Right renal pelvis (tissue), 4 donors: ENCODE data around the gene SCG5. TPM values are rescaled to one million over a fixed set of nuclear protein-coding genes. Genes with fewer than 3 reads are reported as not detected.
A peak's percentile ranks its signal among the peaks of the same experiment; 100 is the strongest.
"Not testable (repeated sequence)": the region's sequence is repeated elsewhere in the genome, so short reads cannot be mapped to it uniquely, and the experiment has no call there.

Experiments used
- DNase-seq, 4 donors: peaks; one replicate each; pipeline ENCODE4 v3.0.0-alpha.2; 2013; ENCODE audit warnings: low read depth in 4 of 4, low spot score in 3 of 4, missing footprints in 1 of 4
- polyA plus RNA-seq, 4 donors: library from polyadenylated mRNA; unstranded; fragments of 120-200 nt; gene quantifications; one replicate each; pipeline ENCODE4 v1.2.1, GENCODE V29; 2013; ENCODE audit not compliant: insufficient read length in 4 of 4

Gene SCG5
- 10 to 100 TPM; 16.3 to 23.5 (median 21.2) TPM for polyA plus RNA-seq

DNA sequence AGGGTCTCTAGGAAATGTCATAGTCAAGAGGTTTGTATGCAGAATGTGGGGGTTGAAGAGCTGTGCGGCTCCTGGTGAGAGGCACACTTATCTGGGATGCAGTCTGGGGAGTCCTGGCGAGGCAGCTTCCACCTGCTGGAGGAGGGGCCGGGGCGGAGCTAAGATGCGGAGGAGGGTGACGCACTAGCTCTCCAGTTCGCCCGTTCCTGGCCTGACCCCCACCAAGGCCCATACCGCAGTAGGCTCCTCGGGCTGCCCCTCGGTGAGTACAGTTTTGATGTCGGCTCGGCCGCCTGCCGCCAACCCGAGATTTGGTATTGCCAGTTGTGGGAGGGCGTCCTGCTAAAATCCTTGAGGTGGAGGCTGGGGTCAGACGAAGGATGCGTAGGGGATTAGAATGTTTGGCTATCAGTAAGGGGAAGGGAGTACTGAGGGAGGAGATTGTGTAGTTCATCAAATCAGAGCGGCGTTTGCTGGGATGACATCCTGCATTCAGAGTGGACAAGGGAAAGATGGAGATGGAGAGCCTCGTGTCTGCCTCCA, at the start of gene SCG5:
TSS of gene SCG5 (plus strand) at position 194 of the 543 bp plus-strand sequence. CDS start 1,883 bp downstream, outside the sequence.
- peak in 3 of 4 donors; percentile 16 to 38 (median 33) for DNase-seq

DNA sequence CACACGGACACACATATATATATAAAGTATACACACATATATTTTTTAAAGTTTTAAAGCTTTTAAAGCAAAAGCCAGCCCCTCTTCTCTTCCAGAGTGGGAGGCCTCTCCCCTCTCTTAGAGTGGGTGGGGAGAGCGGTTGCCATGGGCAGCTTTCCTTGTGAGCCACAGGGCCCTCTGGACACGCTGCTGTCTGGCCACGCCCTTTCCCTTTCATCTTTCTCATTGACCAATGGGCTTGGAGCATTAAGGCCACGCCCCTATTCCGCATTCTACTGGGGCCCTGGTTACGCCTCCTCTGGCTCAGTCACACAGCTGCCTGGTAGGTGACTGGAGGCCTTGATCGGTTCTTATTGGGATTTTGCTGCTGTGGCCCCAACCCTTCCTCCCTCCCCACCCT, 48.4 kb upstream of the SCG5 start, which contains the start of gene GOLGA8N:
TSS of gene GOLGA8N (plus strand) at position 306 of the 400 bp plus-strand sequence.
- not testable (repeated sequence) for DNase-seq

GRCh38 chr15:32609518-32609917, 32.0 kb upstream of the SCG5 start:
- DNase-seq: not testable (repeated sequence)

DNA sequence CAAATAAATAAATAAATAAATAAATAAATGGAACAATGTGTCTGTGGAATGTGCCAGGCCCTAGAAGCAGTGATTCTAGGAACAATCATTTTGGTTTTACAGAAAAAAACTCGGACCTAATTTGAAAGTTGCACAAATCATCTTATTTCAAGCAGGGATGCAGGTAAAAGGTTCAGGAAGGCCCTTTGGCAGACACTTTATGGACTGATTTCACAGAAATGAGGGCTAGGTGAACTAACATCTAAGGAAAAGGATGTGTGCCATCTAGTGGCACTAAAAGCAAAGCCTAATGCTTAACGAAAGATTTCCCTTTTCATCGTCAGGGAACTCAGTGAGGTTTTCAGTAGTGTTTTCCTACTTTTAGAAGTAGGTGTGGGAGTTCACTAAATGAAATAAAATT, 30.8 kb upstream of the SCG5 start:
- DNase-seq: peak in 1 of 4 donors; percentile 10

DNA sequence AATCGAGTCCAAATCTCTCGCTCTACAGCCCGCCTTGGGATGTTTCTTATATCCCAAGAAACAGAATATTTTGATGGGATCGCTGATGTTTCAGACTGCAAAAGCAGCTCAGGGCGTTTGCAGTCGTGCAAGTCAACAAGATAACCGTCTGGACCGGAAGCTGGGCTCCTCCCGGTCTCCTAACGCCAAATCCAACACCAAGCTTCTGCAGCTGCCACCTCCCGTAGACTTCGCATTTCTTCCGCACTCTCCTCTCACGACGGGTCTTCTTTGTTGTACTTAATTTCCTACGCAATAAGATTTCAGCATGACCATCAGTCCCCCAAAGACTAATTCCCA, 26.8 kb upstream of the SCG5 start:
- DNase-seq: not testable (repeated sequence)

- DNase-seq: peak; percentile 78 to 93 (median 86)
Observed at GRCh38 chr15:32615051-32615870, 26.2 kb upstream of the SCG5 start, which contains the start of gene ARHGAP11A. Gene ARHGAP11A (plus strand): TSS chr15:32615504. CDS start chr15:32616212, 708 bp downstream.

DNA sequence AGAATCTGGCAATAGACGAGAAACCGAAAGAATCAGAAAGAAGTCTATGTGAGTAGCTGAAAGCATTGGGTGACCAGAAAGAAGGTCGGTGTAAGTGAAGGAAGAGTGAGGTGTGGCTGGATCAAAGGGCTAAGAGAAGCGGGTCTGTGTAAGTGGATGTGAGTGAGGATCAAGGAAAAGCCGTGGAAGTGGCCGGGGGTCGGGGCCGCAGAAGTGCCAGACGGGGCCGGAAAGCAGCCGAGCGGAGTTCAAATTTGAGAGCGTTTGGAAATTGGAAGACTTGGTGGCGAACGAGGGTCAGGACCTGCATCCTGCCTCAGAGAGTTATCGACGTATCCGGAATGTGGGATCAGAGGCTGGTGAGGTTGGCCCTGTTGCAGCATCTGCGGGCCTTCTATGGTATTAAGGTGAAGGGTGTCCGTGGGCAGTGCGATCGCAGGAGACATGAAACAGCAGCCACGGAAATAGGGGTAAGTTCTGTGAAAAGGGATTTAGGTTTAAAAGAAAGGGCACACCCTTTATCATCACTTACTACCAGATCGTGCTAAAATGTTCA, 25.6 kb upstream of the SCG5 start:
- DNase-seq: not testable (repeated sequence)

DNA sequence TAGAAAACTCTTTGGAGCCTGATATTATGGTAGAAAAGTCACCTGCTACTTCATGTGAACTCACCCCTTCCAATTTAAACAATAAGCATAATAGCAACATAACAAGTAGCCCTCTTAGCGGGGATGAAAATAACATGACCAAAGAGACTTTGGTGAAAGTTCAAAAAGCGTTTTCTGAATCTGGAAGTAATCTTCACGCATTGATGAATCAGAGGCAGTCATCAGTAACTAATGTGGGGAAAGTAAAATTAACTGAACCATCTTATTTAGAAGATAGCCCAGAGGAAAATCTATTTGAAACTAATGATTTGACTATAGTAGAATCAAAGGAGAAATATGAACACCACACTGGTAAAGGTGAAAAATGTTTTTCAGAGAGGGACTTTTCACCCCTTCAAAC, 5.1 kb upstream of the SCG5 start:
- no peak for DNase-seq

- DNase-seq: no peak
Observed at GRCh38 chr15:32636908-32637567, 4.5 kb upstream of the SCG5 start.

- no peak for DNase-seq
Observed at GRCh38 chr15:32637704-32638103, 3.8 kb upstream of the SCG5 start.

DNA sequence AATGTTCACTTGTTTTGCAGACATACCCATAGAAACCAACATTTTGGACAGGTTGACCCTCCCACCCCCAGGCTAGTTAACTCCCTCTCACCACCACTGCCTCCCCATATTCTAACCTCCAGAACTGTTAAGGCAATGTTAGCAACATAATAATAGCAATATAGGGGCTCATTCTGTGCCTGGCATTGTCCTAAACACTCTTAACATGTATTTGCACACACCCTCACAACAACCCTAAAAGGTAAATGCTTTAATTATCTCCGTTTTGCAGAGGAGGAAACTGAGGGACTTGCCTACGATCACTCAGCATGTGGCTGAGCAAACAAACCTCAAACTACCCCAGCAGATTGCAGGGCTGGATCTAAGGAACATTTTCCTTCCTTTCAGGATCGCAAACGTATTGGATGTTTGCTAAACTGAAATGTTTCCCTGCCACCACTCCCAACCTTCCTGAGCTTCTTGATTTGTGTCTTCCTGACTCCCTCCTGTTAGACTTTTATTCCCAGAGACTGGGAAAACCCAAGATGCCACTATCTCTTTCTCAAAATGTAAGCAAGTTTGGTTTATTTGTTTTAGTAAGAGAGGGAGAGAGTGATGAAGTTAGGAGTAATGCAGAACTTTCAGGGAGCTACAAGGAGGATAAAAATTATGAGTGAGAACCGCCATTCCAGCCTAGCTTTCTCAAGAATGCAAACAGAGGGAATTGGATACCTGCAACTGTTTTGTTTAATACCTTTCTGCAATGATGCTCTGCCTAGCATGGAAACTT, 1.3 kb downstream of the SCG5 start:
- no peak for DNase-seq

DNA sequence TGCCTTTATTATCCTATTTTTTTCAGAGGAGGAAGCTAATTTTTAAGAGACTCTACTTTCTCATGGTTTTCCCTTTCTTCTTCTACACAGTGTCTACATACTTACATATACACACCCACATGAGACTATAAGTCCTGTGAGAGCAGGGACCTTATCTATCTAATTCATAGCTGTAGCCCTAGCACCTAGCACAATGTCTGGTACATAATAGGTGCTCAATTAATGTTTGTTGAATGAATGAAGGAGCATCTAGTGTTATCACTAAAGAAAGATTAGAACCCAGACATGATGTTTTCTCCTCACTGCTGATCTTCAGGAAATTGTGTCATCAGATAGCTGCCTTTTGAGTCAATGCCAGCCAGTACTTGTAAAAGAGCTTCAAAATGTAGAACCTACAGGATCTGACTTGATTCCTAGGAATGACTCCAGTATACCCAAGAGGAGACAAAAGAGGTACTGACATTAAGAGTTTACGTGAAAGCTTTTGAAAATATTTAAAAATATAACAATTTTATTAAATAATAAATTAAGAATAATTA, 2.5 kb downstream of the SCG5 start:
- no peak for DNase-seq

DNA sequence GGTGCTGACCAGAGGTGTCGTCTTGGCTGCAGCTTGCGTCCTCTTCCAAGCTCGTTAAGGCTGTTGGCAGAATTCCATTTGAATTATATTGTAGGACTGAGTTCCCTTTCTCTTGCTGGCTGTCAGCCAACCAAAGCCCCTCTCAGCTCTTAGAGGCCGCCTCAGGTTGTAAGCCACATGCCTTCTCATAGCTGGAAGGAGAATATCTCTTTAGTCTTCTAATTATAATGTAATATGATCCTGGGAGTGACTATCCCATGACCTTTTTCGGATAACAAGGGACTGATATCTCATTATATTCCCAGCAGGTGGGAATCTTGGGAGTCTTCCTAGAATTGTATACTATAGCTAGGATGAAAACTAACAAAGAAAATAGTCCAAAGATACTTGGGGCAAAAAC, 4.8 kb downstream of the SCG5 start:
- peak in 3 of 4 donors; percentile 30 to 35 (median 31) for DNase-seq

DNA sequence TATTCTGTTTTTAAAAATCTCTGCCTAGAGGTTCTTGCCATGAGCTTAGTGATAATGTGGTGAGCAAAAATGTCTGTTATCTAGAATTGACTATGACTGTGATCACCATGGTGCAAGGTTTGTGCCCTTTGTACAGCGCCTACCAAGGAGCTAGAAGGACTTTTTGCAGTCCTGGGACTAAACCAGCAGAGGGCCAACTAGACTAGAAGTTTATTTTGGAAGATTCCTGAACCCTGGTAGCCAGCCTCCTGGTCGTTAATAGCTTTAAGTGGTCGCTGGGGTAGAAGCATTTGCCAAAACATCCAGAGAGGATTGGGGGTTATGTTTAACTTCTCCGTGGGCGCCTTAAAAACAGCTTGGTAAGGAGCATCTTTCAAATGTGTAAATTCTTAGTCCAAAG, 7.8 kb downstream of the SCG5 start:
- DNase-seq: no peak

- DNase-seq: peak in 3 of 4 donors; percentile 18 to 28 (median 27)
Observed at GRCh38 chr15:32651229-32651837, 9.8 kb downstream of the SCG5 start.

DNA sequence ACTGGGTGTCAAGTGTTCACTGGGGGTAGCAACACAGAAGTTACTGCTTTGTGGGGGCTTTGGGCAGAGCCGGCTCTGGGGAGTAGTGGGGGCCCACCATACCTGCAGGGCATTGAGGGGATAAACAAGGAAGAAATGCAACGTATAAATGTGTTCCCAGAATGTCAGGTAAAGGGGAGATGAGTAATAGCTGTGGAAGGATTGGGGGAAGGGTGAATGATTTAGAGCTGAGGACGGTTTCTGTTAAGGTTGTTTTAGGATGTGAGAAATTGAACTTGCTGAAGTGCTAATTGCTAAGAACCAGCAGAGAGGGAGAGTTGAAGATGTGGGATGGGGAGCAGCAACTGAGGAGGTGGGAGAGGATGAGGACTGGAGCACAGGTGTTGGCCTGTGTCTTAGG, 10.7 kb downstream of the SCG5 start:
- DNase-seq: no peak

- DNase-seq: no peak
Observed at GRCh38 chr15:32656091-32656490, 14.6 kb downstream of the SCG5 start.

DNA sequence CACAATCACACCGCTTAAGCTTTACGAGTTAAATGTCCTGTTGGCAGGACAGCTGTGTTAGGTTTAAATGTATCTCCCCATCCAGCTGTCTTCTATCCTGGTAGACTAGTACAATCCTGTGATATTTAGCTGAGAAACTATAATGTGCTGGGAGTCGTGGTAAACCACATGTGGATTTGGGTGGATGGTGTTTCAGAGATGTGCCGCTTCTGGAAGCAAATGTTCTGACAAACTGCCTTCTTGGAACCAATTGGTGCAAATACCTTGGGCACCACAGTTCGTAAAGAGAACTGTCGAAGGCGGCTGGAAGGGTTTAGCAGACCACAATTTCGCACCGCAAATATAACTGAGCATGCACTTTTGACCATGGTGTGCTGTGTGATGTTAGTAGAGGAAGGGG, 15.0 kb downstream of the SCG5 start:
- no peak for DNase-seq

GRCh38 chr15:32657198-32657883, 15.8 kb downstream of the SCG5 start:
- DNase-seq: no peak
